CD4-positive, alpha-beta T cell treated with Interleukin-2 at 100 ng/mL for 4 hours (primary cell): ENCODE results near the gene SEC23IP.
"Not testable (repeated sequence)": the region's sequence is repeated elsewhere in the genome, so short reads cannot be mapped to it uniquely, and the experiment has no call there.

ENCODE experiments used
- DNase-seq: peaks from one replicate; pipeline ENCODE4 v3.0.0-alpha.2; 2020; ENCODE audit warnings: low spot score

The SEC23IP gene

DNA sequence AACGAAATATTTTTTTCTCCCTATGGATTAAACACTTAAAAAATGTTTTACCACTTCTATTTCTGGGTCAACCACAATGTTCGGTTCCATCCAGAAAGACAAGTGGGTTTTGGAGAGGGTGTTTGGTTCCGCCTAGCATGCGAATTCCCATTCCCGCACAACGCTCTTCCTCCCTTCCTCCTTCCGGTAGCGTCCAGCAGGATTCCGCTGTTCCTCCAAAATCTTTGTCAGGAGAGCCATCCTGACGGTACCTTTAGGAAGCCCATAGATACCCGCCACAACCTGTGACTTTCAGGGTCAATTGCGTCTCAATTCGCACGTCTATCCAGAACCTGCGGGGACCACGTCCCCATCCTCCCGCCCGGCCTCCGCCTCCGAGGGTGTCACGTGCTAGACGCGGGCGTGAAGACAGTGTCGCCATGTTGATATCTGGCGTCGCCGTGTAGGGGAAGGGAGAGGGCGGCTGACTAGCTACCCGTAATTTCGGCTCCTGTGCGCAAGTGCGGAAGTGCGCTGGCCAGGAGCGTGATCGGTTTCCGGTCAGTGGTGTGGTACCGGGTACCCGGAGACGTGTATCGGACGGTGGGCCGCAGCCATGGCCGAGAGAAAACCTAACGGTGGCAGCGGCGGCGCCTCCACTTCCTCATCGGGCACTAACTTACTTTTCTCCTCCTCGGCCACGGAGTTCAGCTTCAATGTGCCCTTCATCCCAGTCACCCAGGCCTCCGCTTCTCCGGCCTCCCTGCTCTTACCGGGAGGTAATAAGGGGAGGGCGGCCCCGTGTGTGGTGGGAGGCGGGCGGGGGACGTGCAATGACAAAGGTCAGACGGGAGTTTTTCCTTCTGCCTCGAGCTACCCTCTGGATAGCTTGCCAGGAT lies at the start of gene SEC23IP:
Gene SEC23IP (plus strand): TSS at position 543 of the 878 bp plus-strand sequence. CDS start 53 bp downstream, at position 596.
- DNase-seq, result peak; percentile 92

DNA sequence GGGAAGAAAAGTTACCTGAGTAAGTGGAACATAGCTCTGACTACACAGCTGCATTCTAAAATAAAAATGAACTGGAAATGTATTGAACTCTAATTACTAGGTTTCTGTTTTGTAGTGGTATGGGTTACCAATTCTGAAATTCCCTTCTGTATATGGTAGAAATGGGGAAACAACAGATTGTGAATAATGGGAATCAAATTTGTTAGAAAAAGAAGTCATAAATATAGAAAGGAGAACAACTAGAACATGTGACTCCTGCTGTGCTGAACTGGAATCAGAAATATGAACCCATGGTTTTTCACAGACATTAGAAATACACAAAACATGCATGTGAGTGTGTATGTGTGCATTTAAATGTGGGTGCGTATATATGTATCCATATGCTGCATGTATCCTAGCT lies 46.9 kb upstream of the SEC23IP start:
- DNase-seq, result no peak

DNA sequence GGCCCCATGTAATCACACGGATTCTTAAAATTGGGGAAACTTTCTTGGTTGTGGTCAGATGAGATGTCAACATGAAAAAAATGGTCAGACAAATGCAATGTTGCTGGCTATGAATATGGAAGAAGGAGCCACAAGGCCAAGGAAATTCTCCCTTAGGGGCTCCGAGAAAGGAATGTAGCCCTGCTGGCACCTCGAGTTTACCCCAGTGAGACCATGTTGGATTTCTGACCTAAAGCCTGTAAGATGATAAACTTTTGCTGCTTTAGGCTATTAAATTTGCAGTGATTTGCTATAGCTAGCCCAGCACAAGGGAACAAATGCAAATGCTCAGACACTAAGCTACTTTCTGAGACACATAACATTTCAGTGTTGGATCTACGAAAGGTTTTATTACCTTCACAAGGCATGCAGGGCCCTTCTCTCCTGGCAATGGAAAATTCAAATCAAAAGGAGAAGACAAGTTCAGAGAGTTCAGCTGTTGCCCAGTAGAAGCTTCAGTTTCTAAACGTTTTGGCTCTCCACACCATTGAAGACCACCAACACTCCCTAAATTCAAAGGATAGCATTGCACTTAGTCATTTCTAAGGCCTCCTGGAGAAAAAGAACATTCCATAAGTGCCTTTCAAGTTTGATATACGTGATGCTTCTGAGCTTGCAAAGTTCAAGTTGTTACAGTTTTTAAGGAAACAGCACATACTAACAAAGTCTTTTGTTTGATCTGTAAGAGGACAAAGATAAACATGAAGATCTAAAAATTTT lies 43.3 kb upstream of the SEC23IP start:
- DNase-seq, result no peak

DNA sequence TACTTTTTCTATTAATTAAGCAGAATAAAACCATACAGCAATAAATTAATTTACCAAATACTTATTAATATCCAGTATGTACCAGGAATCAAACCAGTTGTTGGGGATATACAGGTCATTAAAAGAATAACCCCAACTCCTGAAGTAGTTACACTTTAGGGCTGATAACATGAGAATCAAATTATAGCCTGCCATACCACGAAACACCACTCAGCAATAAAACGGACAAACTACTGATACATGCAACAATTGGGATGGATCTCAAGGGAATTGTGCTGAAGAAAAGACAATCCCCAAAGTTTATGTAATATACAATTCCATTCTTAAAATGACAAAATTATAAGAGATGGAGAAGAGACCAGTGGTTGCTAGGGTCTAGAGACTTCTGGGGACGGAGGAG lies 42.6 kb upstream of the SEC23IP start:
- no peak for DNase-seq

DNA sequence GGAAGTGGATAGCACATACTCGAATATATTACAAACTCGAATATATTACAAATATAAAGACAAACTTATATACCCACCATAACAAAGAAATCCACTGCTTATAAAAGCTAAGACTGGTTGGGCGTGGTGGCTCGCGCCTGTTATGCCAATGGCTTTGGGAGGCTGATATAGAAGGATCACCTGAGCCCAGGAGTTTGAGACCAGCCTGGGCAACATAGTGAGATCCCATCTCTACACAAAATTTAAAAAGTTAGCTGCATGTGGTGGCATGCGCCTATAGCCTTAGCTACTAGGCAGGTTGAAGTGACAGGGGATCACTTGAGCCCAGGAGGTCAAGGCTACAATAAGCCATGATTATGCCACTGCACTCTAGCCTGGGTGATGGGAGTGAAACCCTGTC lies 40.3 kb upstream of the SEC23IP start:
- DNase-seq, result no peak

DNA sequence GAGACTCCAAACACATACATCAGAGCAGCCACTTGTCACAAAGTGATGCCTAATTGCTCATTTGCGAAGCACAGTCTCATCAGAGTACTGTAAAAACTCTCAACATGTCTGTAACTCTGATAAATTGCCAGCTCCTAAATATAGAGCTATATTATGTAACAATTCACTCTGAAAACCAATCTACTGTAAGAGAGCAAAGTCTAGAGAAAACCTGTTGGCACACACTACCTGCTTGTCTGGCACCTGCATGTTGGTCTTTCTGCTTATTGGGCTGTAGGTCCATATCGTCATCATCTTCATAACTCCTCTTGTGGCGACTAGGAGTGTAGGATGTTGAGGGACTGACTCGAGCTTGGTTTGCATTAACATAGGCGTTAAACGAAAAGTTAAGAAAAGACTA lies 39.7 kb upstream of the SEC23IP start:
- no peak for DNase-seq

DNA sequence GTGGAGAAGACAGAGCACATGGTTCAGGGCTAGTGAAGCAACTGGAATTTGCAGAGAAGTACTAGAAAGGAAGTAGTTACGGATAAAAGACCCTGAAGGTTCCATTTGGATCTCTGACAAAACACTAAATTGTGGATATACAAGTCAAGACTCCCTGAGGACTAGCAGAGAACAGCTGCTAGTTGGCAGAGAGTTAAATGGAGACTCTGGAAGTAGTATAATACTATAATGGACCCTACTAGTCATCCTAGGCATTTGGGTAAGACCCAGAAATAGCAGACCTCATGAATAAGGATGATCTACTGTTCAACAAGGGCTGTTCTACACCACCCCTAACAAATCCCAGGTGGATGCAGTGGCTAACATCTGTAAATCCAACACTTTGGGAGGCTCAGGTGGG lies 39.0 kb upstream of the SEC23IP start:
- no peak for DNase-seq

DNA sequence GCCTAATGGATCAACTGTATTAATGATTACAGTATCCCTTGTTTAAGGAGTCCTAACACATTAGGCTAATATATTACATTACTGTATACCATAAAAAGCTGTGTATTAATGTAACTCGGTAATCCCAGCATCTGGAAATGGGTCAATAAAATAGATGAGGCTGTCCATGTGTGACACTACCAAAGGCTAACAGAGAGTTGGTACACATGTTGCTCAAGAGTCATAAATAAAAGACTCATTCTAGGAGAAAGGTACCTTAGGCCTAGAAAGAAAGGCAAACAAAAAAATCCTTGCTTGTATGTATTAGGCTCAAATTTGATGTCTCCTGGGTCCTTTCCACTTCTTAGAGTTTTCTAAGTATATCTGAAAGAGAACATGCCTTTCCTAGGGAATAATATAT lies 34.5 kb upstream of the SEC23IP start:
- no peak for DNase-seq

DNA sequence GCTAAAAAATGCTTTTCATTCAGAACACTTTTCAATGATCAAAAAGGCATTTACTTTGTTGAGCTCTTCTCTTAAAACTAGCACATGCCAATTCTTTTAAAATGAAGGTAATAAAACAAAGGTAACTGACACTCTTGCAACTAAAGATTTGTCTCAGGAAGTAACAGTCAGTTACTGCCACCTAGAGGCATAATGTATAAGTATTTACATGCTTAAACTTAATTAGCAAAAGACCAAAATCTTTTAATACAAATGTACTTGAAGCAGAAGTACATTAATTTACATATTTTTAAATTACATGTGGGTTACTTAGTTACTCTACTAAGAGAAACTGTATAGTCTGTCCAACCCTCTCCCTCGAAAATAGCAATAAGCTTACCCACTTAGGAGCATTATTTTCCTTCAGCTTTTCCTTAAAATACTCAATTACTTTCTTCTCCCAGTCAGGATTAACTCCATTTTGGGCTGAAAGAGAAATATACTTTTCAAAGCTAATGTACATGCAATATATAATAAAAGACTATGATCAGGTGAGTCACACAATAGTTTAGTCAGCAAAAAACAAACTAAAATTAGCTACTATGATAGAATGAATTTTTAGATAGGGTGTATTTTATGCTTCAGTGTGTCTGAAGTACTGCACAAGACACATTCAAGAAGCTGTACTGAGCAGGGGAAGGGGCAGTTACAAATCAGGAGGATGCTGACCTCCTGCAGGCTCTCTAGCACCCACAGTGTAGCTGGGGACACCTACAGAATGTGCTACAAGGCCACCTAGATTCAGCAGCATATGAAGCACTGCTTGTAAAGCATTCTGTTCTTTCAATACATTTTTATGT lies 32.9 kb upstream of the SEC23IP start:
- peak; percentile 61 for DNase-seq

DNA sequence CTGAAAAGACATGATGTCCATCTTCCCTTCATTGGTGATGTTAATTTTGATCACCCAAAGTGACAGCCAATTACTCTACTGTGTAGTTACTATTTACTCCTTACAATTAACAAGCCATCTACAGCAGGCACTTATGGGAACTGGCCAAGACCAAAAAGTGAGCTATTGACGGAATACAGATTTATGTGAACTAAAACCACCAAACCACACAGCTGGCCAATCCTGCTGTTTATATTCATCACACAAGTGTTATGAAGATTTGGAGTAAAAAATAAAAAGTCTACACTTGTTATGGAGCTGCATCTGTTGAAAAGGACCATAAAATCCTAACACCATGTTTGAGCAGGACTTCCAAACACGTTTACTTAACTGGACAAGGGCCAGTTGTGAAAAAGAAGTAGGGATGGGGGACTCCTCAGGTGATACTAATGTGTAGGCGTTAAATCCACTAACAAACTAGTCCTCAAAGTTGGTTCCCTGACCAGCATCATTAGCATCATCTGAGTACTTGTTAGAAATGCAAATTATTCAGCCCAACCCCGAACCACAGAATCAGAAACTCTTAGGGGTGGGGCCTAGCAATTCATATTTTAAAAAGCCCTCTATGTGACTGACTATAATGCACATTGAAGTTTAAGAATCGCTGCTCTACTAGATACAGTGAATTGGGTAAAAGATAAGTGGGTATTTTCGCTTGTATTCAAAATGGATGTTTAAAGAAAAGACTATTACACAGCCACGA lies 31.5 kb upstream of the SEC23IP start:
- no peak for DNase-seq

DNA sequence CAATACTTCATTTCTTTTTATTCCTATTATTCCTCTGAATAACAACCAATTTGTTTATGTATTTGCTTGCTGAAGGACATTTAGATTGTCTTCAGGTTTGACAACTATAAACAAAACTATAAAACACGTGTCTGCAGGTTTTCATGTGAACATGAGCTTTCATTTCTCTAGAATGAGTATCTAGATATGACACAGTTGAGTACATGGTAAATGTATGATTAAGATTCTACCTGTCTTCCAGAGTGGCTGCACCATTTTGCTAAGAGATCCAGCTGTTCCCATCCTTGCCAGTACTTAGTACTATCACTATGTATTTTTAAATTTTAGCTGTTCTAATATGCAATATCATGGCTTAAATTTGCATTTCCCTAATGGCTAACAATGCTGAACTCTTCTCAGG lies 30.0 kb upstream of the SEC23IP start:
- DNase-seq, result no peak

DNA sequence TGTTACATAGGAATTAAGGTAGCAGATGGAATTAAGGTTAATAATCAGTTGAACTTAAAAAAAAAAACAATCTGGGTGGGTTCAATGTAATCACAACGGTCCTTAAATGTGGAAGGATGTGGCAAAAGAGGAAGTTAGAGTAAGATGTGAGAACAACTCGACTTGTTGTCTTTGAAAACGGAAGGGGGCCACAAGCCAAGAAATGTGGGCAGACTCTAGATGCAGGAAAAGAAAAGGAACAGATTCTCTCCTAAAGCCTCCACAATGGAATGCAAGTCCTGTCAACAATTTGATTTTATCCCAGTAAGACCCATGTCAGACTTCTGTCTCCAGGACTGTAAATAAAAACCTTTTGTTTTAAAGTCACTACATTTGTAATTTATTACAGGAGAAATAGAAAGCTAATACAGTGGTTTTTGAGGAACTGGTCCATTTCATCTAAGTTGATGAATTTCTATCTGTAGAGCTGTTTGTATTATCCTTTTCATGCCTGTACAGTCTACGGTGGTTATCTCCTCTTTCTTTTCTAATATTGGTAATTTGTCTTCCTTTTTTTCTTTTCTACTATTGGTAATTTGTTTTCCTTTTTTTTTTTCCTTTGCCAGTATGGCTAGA lies 28.5 kb upstream of the SEC23IP start:
- no peak for DNase-seq

DNA sequence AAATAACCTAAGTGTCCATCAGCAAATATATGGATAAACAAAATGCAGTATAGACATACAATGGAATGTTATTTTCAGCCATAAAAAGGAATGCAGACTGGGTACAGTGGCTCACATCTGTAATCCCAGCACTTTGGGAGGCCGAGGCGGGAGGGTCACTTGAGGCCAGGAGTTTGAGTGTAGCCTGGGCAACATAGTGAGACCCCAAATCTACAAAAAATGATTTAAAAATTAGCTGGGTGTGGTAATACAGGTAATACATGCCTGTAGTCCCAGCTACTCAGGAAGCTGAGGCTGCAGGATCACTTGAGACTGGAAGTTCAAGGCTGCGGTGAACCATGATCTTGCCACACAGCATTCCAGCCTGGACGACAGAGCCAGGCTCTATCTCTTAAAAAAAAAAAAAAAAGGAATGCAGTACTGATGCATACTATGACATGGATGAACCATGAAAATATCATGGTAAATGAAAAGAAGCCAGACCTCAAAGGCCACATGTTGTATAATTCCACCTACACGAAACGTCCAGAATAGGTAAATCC lies 26.8 kb upstream of the SEC23IP start:
- DNase-seq, result no peak

DNA sequence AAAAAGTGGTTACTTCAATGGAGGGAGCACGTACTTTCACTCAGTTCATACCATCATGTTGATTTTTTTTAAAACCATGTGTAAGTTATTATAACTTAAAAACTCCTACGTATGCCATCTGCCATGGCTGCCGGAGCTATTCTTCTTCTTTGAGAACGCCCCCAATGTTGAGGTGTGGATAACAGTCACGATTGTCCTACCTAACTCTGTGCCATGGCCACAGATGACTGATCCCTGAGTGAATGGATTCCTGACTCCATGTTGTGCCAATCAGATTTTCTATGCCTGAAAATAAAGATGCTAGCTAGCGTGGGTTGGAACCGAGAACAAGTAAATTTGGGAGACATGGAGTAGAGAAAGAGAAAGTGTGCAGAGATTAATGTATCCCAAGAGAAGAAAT lies 25.2 kb upstream of the SEC23IP start:
- DNase-seq, result no peak

DNA sequence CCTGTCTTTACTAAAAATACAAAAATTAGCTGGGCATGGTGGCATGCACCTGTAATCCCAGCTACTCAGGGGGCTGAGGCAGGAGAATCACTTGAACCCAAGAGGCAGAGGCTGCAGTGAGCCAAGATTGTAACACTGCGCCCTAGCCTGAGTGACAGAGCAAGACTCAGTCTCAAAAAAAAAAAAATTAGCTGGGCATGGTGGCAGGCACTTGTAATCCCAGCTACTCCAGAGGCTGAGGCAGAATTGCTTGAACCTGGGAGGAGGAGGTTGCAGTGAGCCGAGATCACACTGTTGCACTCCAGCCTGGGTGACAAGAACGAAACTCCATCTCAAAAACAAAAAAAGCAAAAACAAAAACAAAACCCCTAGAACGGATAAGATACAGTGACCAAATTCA lies 23.1 kb upstream of the SEC23IP start:
- DNase-seq, result not testable (repeated sequence)

DNA sequence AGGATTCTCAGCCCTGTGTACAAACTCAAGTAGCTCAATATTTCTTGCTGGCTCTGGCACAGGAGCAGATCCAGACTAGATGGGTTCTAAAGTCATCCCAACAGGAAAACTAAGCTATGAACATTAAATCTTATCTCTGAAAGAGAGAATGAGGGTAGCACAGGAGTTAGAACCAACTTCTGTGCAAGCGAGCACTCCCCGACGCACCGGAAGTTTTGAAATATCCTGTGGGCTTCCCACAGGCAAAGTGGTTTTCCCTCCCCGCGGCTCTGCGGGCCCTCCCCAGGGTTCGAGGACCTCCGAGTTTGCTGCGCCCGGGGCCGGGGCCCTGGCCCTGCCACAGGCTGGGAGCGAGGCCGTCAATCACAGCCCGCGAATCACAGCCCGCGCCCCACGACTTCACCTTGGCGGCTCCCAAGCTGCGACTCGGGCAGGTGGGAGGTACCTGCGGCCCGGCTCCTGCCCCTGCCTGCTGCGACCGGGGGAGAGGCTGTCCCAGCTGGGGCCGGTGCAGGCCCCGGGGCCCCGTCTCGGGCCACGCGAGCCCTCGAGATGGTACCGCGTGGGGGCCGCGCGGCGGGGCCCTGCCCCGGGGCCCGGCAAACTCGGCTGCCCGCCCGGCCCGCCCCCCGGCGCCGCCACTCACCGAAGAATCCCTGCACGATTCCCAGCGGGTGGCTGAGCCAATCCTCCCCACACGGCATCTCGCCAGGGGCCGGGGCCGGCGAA lies 20.5 kb upstream of the SEC23IP start:
- peak; percentile 42 for DNase-seq

DNA sequence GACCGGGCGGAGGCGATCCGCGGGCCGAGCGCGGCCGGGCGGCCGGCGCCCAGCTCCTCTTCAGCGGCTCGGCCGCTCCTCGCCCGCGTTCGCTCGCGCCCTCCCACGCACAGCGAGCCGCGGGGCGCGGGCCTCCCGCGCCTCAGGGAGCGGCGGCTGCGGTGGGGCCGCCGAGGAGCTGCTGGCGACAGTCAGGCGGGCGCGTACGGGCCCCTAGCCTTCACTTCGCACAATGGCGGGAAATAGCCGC lies 20.0 kb upstream of the SEC23IP start, which contains the start of gene MCMBP:
Gene MCMBP (minus strand): TSS at position 234 of the 250 bp plus-strand sequence. CDS start 259 bp downstream, outside the sequence.
- no peak for DNase-seq

DNA sequence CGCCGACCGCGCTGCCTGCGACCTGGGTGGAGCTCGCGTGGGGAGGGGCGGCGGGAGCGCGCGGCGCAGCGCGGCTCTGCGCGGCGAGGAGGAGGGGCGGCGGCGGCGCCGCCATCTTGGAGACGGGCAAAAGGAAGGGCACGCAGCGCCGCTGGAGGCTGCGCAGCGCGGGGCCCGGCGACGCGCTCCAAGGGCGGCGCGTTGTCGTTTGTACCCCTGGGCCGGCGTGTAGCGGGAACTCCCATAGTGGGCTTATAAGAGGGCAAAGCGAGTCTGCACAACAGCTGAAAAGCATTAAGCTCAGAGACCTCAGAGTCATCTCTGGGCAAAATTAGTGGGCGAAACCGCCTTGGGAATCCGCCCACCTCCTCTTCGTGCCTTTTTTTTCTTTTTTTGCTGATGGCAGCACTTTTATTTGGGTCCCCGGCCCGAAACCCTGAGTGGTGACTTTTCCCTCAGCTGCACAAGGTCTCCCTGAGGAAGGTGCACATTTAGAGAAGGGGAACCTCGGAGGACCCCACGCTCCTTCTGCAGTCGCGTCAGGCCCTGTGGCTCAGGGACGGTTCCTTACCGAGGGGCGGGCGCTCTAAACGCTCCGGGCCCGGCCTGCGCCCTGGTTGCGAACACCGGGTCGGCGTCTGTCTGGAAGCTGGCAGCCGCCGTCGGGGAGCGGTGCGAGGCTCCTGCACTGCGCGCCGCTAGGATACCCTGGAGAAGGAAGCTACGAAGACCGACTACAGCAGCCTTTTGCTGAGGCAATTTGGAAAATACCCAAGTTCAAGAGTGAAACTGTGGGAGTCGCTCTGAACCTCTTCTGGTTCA lies 19.5 kb upstream of the SEC23IP start:
- peak; percentile 90 for DNase-seq

DNA sequence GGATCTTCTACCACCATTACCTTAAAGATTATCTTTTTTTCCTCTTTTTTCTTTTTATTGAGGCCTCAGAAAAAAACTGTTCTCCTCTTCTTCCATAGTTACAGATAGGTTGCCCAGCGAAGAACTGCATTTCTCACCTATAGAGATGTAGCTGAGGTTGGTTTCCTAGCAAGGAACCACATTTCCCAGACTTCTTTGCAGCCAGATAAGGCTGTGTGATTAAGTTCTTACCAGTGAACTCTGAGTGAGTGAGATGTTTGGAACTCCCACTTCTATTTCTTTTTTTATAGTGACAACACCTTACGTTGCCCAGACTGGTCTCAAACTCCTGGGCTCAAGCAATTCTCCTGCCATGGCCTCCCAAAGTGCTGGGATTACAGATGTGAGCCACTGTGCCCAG lies 14.0 kb upstream of the SEC23IP start:
- DNase-seq, result no peak
